Fibroblast of lung (primary cell): ENCODE results near the gene SUFU. TPM values are rescaled to one million over a fixed set of nuclear protein-coding genes. Genes with fewer than 3 reads are reported as not detected.

ENCODE experiments used
- DNase-seq, 2 donors: peaks; one replicate each; pipeline versions ENCODE4 v3.0.0 to v3.0.0-alpha.2; 2010; ENCODE audit warnings: low read depth in 2 of 2
- H2AFZ ChIP-seq: 2 replicates; pipeline ENCODE4 v1.5.1; 2012; ENCODE audit warnings: low read length, control low read depth, inconsistent platforms
- H3K27ac ChIP-seq: 2 replicates; pipeline ENCODE4 v1.5.1; 2011; ENCODE audit warnings: low read length, control low read depth; ENCODE audit not compliant: insufficient read depth
- H3K27me3 ChIP-seq: 2 replicates; pipeline ENCODE4 v1.5.1; 2011; ENCODE audit warnings: mild to moderate bottlenecking, low read length; ENCODE audit not compliant: control insufficient read depth, insufficient read depth
- H3K36me3 ChIP-seq: 2 replicates; pipeline ENCODE4 v1.5.1; 2011; ENCODE audit warnings: low read length; ENCODE audit not compliant: control insufficient read depth, insufficient read depth
- H3K4me1 ChIP-seq: 2 replicates; pipeline ENCODE4 v1.5.1; 2011; ENCODE audit warnings: low read length; ENCODE audit not compliant: control insufficient read depth, insufficient read depth; ENCODE audit errors: extremely low read depth
- H3K4me2 ChIP-seq: 2 replicates; pipeline ENCODE4 v1.5.1; 2011; ENCODE audit warnings: low read length, control low read depth; ENCODE audit not compliant: insufficient read depth; ENCODE audit errors: extremely low read depth
- H3K4me3 ChIP-seq, 4 experiments: fragments of 200-600 bp in 1 of 4; sonication (generic) in 1 of 4; replicated peaks in 1 of 4; 2 replicates each; pipeline ENCODE4 v1.5.1; 2011 to 2016; ENCODE audit warnings: low read length in 4 of 4, low read depth in 3 of 4, mild to moderate bottlenecking in 3 of 4, control low read depth in 2 of 4, inconsistent platforms in 1 of 4, mixed read lengths in 1 of 4; ENCODE audit not compliant: insufficient read depth in 1 of 4; ENCODE audit errors: control extremely low read depth in 1 of 4
- H3K79me2 ChIP-seq: 2 replicates; pipeline ENCODE4 v1.5.1; 2012; ENCODE audit warnings: mild to moderate bottlenecking, low read length, inconsistent platforms; ENCODE audit not compliant: control insufficient read depth, insufficient read depth
- H3K9ac ChIP-seq: 2 replicates; pipeline ENCODE4 v1.5.1; 2011; ENCODE audit warnings: mild to moderate bottlenecking, low read length, control low read depth; ENCODE audit not compliant: insufficient read depth
- H3K9me3 ChIP-seq: 2 replicates; pipeline ENCODE4 v1.5.1; 2012; ENCODE audit warnings: low read depth, low read length; ENCODE audit not compliant: control insufficient read depth, insufficient read depth
- H4K20me1 ChIP-seq: 2 replicates; pipeline ENCODE4 v1.5.1; 2011; ENCODE audit warnings: low read length; ENCODE audit not compliant: control insufficient read depth, insufficient read depth; ENCODE audit errors: extremely low read depth
- CTCF ChIP-seq, 2 donors: IDR thresholded peaks in 1 of 2; conservative IDR thresholded peaks in 1 of 2; 1 replicate in 1 of 2; 2 replicates in 1 of 2; pipeline ENCODE4 v1.5.1; 2011 to 2012; ENCODE audit warnings: low read length in 2 of 2, control low read depth in 1 of 2, inconsistent platforms in 1 of 2, low read depth in 1 of 2, mild to moderate bottlenecking in 1 of 2
- EZH2 ChIP-seq: IDR thresholded peaks from 2 replicates; pipeline ENCODE4 v1.5.1; 2012; ENCODE audit warnings: low read length, control low read depth, mild to moderate bottlenecking; ENCODE audit errors: missing control alignments
- polyA plus RNA-seq, 2 donors: library from polyadenylated mRNA; depleted of rRNA in 1 of 2; stranded (reverse) in 1 of 2; unstranded in 1 of 2; fragments of >200 nt; gene quantifications; 2 replicates each; pipeline ENCODE4 v1.2.1, GENCODE V29; 2011 to 2012; ENCODE audit warnings: missing spikeins in 1 of 2
- total RNA-seq: library from RNA; depleted of rRNA; stranded (reverse); fragments of >200 nt; gene quantifications from 2 replicates; pipeline ENCODE4 v1.2.1, GENCODE V29; 2014

The SUFU gene
- total and polyA plus RNA-seq, 2 donors (not counting 1 experiment from before 2014, with no cell fraction given), result 4.3 to 5.6 TPM

DNA sequence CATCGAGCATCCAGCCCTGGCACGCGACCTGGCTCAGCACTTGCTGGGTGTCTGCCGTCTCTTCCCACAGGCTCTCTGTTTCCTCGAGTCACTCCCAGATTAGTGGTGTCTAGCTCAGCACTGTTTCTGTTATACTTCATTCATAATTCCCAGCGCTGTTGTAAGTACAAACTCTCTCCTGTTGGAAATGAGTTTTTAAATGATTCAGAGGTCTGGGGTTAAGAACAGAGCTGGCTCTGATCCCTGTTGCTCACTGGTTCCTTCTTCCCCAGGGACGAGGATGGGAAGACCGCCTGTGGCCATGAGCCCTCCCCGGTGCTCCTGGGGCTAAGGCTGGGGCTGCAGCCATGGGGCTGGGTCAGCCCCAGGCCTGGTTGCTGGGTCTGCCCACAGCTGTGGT is 35.1 kb upstream of the SUFU start:
- Histone ChIP-seq H4K20me1 (no peaks in the 10 kb centered on the region), H3K27ac (no peak overlapping the region), H3K36me3 (no peaks in the 10 kb centered on the region), H3K4me1 (peaks cover 2% of the 10 kb centered on the region), H3K4me2 (no peak overlapping the region), H3K79me2 (no peaks in the 10 kb centered on the region), H3K4me3 (no peak overlapping the region), H3K9me3 (no peaks in the 10 kb centered on the region), H3K27me3 (no peaks in the 10 kb centered on the region), H2AFZ (no peak overlapping the region), H3K9ac (no peak overlapping the region)
- DNase-seq, result peak in 1 of 2 donors; percentile 42
- no peak for TF ChIP-seq EZH2
- no peak for TF ChIP-seq CTCF (conservative IDR thresholded peaks at IDR 0.05 in 1 of 2, IDR thresholded peaks at IDR 0.05 in 1 of 2; ENCODE audit: low read depth in 1 of 2, low read length in 2 of 2)

- Histone ChIP-seq H3K27me3 (no peaks in the 10 kb centered on the region), H3K9ac (no peak overlapping the region), H3K4me2 (no peak overlapping the region), H3K27ac (no peak overlapping the region), H3K4me1 (peaks cover 2% of the 10 kb centered on the region), H3K36me3 (no peaks in the 10 kb centered on the region), H4K20me1 (no peaks in the 10 kb centered on the region), H2AFZ (no peak overlapping the region), H3K4me3 (no peak overlapping the region), H3K9me3 (no peaks in the 10 kb centered on the region), H3K79me2 (no peaks in the 10 kb centered on the region)
- no peak for DNase-seq
- TF ChIP-seq EZH2, result no peak
- no peak for TF ChIP-seq CTCF (conservative IDR thresholded peaks at IDR 0.05 in 1 of 2, IDR thresholded peaks at IDR 0.05 in 1 of 2; ENCODE audit: low read depth in 1 of 2, low read length in 2 of 2)
These were observed 32.9 kb upstream of the SUFU start for GRCh38 chr10:102470579-102471546.

DNA sequence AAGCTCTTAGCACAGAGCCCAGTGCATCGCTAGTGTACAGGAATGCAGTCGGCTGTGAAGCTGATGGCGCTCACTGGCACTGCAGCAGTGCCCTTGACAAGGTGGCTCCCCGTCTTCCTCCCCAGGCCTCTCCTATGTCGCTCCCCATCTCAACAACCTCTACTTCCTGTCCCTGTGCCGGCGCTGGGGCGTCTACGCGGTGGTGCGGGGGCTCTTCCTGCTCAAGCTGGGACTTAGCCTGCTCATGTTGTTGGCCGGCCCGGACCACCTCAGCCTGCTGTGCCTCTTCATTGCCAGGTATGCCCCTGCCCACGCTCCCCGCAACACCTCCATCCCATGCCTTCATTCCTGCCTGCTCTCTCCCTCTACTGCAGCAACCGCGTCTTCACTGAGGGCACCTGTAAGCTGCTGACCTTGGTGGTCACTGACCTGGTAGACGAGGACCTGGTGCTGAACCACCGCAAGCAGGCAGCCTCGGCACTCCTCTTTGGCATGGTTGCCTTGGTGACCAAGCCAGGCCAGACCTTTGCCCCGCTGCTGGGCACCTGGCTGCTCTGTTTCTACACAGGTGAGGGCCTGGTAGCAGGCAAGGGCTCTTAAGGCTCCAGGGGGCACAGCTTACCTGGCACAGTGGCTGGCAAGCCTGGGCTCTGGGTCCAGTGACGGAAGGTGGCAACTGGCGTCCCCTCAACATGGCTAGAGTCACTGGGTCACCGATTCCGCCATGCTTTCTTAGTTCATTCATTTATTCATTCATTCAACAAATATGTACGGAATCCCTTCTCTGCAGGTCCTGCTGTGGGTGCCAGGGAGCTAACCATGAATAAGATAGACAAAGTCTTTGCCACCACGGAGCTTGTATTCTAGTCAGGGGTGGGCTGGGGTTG is 30.1 kb upstream of the SUFU start:
- H3K27ac ChIP-seq, result no peak overlapping the region
- no peak overlapping the region for H3K9ac ChIP-seq
- H2AFZ ChIP-seq, result no peak overlapping the region
- H3K36me3 ChIP-seq, result no peaks in the 10 kb centered on the region
- TF ChIP-seq CTCF (conservative IDR thresholded peaks at IDR 0.05 in 1 of 2, IDR thresholded peaks at IDR 0.05 in 1 of 2; ENCODE audit: low read depth in 1 of 2, low read length in 2 of 2) (no peak), EZH2 (no peak)
- no peaks in the 10 kb centered on the region for H3K27me3 ChIP-seq
- peaks cover 2% of the 10 kb centered on the region for H3K4me1 ChIP-seq
- no peaks in the 10 kb centered on the region for H3K79me2 ChIP-seq
- no peaks in the 10 kb centered on the region for H4K20me1 ChIP-seq
- H3K9me3 ChIP-seq, result no peaks in the 10 kb centered on the region
- no peak overlapping the region for H3K4me3 ChIP-seq
- no peak overlapping the region for H3K4me2 ChIP-seq
- DNase-seq, result no peak
